KMS-11 (cell line): ENCODE data around the gene HERPUD2.
"Not testable (repeated sequence)": the region's sequence is repeated elsewhere in the genome, so short reads cannot be mapped to it uniquely, and the experiment has no call there.

ENCODE experiments used
- H2AFZ ChIP-seq: fragments of 200-600 bp; sonication (generic); 2 replicates; pipeline ENCODE4 v1.6.1; 2016; ENCODE audit warnings: antibody characterized with exemption, mixed run types, low read depth
- H3K27ac ChIP-seq: fragments of 200-600 bp; sonication (generic); 2 replicates; pipeline ENCODE4 v1.6.1; 2016; ENCODE audit warnings: mild to moderate bottlenecking, mixed run types
- H3K27me3 ChIP-seq: fragments of 200-600 bp; sonication (generic); 2 replicates; pipeline ENCODE4 v1.6.1; 2017; ENCODE audit warnings: mild to moderate bottlenecking, low read depth, mixed run types, moderate library complexity; ENCODE audit not compliant: insufficient read depth
- H3K36me3 ChIP-seq: fragments of 200-600 bp; sonication (generic); 2 replicates; pipeline ENCODE4 v1.6.1; 2017; ENCODE audit warnings: mild to moderate bottlenecking, mixed run types; ENCODE audit not compliant: insufficient read depth
- H3K4me1 ChIP-seq: fragments of 200-600 bp; sonication (generic); 2 replicates; pipeline ENCODE4 v1.6.1; 2016; ENCODE audit warnings: mild to moderate bottlenecking, low read depth, mixed run types; ENCODE audit not compliant: poor library complexity, severe bottlenecking
- H3K4me2 ChIP-seq: fragments of 200-600 bp; sonication (generic); 2 replicates; pipeline ENCODE4 v1.7.0; 2016; ENCODE audit warnings: mild to moderate bottlenecking, mixed run types
- H3K4me3 ChIP-seq: fragments of 200-600 bp; sonication (generic); IDR thresholded peaks from 2 replicates; pipeline ENCODE4 v1.6.1; 2017; ENCODE audit warnings: low read depth, low read length, mixed read lengths; ENCODE audit not compliant: insufficient read depth
- H3K79me2 ChIP-seq: fragments of 200-600 bp; sonication (generic); 2 replicates; pipeline ENCODE4 v1.6.1; 2016; ENCODE audit warnings: low read depth, mixed run types; ENCODE audit not compliant: insufficient read depth
- H3K9ac ChIP-seq: fragments of 200-600 bp; sonication (generic); 2 replicates; pipeline ENCODE4 v1.6.1; 2016; ENCODE audit warnings: mild to moderate bottlenecking, mixed run types
- H4K20me1 ChIP-seq: fragments of 200-600 bp; sonication (generic); 2 replicates; pipeline ENCODE4 v1.6.1; 2016; ENCODE audit warnings: mild to moderate bottlenecking, mixed run types; ENCODE audit not compliant: insufficient read depth
- TF ChIP-seq, protein P1 (sequence below): fragments of 200-600 bp; sonication (generic); conservative IDR thresholded peaks from 2 replicates; pipeline ENCODE4 v1.6.1; 2017; ENCODE audit warnings: low read depth, mild to moderate bottlenecking, antibody characterized with exemption, low read length, moderate library complexity, mixed read lengths

The HERPUD2 gene

DNA sequence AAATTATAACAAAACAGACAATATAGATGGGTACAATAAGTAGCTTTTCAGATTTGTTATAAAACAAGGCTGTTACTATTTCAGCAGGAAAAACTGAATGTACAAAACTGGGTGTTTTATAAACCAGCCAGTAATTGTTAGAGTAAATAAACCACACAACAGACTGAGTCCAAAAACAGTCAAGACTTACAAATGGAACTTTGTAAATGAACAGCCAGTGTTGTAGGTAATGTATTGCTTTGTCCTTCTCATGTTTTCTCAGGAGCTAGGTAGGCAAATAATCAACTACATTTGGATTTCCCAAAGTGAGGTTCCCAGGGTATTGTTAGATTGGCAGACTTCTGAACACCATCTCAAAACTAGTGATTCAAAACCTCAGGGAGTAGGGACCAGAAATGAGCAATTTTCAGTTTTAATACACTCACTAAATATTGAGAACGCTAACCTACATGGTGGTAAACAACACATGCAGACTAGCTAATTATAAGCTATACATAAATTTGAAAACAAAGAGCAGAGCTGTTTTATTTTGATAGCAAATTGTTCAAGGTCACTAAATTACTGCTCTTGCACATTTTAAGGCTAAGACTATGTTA lies 36.2 kb downstream of the HERPUD2 start:
- TF ChIP-seq, protein P1, sequence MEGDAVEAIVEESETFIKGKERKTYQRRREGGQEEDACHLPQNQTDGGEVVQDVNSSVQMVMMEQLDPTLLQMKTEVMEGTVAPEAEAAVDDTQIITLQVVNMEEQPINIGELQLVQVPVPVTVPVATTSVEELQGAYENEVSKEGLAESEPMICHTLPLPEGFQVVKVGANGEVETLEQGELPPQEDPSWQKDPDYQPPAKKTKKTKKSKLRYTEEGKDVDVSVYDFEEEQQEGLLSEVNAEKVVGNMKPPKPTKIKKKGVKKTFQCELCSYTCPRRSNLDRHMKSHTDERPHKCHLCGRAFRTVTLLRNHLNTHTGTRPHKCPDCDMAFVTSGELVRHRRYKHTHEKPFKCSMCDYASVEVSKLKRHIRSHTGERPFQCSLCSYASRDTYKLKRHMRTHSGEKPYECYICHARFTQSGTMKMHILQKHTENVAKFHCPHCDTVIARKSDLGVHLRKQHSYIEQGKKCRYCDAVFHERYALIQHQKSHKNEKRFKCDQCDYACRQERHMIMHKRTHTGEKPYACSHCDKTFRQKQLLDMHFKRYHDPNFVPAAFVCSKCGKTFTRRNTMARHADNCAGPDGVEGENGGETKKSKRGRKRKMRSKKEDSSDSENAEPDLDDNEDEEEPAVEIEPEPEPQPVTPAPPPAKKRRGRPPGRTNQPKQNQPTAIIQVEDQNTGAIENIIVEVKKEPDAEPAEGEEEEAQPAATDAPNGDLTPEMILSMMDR: no peak
- no peaks in the 10 kb centered on the region for H3K36me3 ChIP-seq
- no peaks in the 10 kb centered on the region for H4K20me1 ChIP-seq
- no peaks in the 10 kb centered on the region for H3K27me3 ChIP-seq
- no peaks in the 10 kb centered on the region for H3K4me1 ChIP-seq
- H3K4me2 ChIP-seq: no peak overlapping the region
- H3K27ac ChIP-seq: no peak overlapping the region
- H2AFZ ChIP-seq: no peak overlapping the region
- H3K79me2 ChIP-seq: no peaks in the 10 kb centered on the region
- no peak overlapping the region for H3K4me3 ChIP-seq
- H3K9ac ChIP-seq: no peak overlapping the region

DNA sequence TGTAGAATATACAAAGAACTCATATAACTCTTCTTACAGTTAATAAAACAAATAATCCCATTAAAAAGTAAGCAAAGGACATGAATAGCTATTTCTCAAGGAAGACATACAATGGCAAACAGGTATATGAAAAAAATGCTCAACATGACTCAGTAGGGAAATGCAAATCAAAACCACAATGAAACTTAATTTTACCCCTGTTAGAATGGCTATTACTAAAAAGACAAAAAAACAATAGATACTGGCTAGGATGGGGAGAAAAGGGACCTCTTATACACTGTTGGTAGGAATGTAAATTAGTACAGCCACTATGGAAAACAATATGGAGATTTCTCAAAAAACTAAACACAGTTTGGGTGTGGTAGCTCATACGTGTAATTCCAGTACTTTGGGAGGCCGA lies 37.8 kb downstream of the HERPUD2 start:
- no peaks in the 10 kb centered on the region for H3K79me2 ChIP-seq
- no peak overlapping the region for H3K4me2 ChIP-seq
- no peak overlapping the region for H3K4me3 ChIP-seq
- no peaks in the 10 kb centered on the region for H3K36me3 ChIP-seq
- no peaks in the 10 kb centered on the region for H4K20me1 ChIP-seq
- H2AFZ ChIP-seq: no peak overlapping the region
- no peak overlapping the region for H3K9ac ChIP-seq
- TF ChIP-seq, protein P1: no peak
- H3K27me3 ChIP-seq: no peaks in the 10 kb centered on the region
- no peak overlapping the region for H3K27ac ChIP-seq
- no peaks in the 10 kb centered on the region for H3K4me1 ChIP-seq

- not testable (repeated sequence) for H3K36me3 ChIP-seq
Observed at GRCh38 chr7:35654558-35654957, 40.4 kb downstream of the HERPUD2 start.

DNA sequence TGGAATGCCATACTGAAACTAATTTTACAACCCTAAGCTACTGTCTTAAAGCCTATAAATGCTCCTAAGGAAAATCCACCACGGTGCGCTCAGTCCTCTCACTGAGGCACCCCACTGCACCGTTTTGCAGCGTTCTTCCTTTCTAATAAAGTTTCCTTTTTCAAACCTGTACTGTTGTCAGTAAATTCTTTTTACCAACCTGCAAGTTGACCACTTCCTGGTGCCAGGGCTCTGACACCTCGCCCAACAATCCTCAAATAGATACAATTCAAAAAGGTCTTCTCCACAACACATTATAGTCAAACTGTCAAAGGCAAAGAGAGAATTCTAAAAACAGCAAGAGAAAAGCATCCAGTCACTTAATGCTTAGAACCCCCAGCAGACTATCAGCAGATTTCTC lies 42.8 kb downstream of the HERPUD2 start:
- Histone ChIP-seq H3K79me2 (no peaks in the 10 kb centered on the region), H3K36me3 (no peaks in the 10 kb centered on the region), H2AFZ (no peak overlapping the region), H4K20me1 (no peaks in the 10 kb centered on the region), H3K27ac (no peak overlapping the region), H3K9ac (no peak overlapping the region), H3K4me3 (no peak overlapping the region), H3K27me3 (no peaks in the 10 kb centered on the region), H3K4me2 (no peak overlapping the region), H3K4me1 (peaks cover 17% of the 10 kb centered on the region)
- TF ChIP-seq, protein P1: no peak

More at GRCh38 chr7:35654558-35654957, 40.4 kb downstream of the HERPUD2 start:
- not testable (repeated sequence) for H3K4me2 ChIP-seq, H3K27me3 ChIP-seq, H3K9ac ChIP-seq, H3K4me3 ChIP-seq, H3K27ac ChIP-seq, H3K79me2 ChIP-seq, H4K20me1 ChIP-seq, H3K4me1 ChIP-seq, H2AFZ ChIP-seq

DNA sequence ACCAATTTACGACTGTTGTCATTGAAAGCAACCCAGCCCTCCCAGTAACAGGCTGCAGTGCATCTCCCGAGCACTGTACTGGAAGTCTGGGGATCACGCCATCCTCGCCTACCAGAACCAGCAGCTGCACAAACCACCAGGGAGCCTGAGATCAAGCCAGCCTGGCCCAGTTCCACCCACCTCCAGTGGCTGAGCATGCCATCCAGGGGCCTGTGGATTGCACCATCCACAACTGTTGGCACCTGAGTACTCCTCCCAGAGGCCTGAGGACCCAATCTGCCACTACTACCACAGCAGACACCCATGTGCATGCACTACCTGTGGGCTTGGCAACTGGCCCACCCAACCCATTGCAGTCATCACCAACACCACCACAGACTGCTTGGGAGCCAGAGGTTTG lies 44.2 kb downstream of the HERPUD2 start:
- Histone ChIP-seq H3K4me3 (no peak overlapping the region), H3K27me3 (no peaks in the 10 kb centered on the region), H3K36me3 (no peaks in the 10 kb centered on the region), H3K27ac (no peak overlapping the region), H2AFZ (no peak overlapping the region), H4K20me1 (no peaks in the 10 kb centered on the region), H3K79me2 (0 out of 2 replicates have a peak, but pooled peaks cover 8% of the 10 kb centered on the region), H3K4me1 (peaks cover 31% of the 10 kb centered on the region), H3K4me2 (no peak overlapping the region), H3K9ac (no peak overlapping the region)
- TF ChIP-seq, protein P1: no peak
